T-helper 17 cell (primary cell): ENCODE results near the gene GPR75. TPM values are rescaled to one million over a fixed set of nuclear protein-coding genes. Genes with fewer than 3 reads are reported as not detected.

Source experiments
- ATAC-seq: fragments of 150-1000 bp; cut with Tn5 transposase; 2 replicates; pipeline ENCODE4 v1.10.0; 2021; ENCODE audit warnings: mild to moderate bottlenecking, moderate library complexity
- DNase-seq, 3 donors: peaks; one replicate each; pipeline versions ENCODE4 v3.0.0 to v3.0.0-alpha.2; 2020 to 2021
- H3K9me3 ChIP-seq: one replicate; pipeline ENCODE4 v1.7.0; 2013; ENCODE audit warnings: low read length, mild to moderate bottlenecking; ENCODE audit not compliant: control insufficient read depth, poor library complexity, severe bottlenecking
- H3K27ac Mint-ChIP-seq: one replicate; pipeline ENCODE4 v1.8.0; 2022; ENCODE audit warnings: mild to moderate bottlenecking, moderate library complexity, mixed read lengths
- H3K27me3 Mint-ChIP-seq: one replicate; pipeline ENCODE4 v1.8.0; 2022; ENCODE audit warnings: mixed read lengths
- H3K36me3 Mint-ChIP-seq: one replicate; pipeline ENCODE4 v1.8.0; 2022; ENCODE audit warnings: low read depth, mixed read lengths
- H3K4me1 Mint-ChIP-seq: one replicate; pipeline ENCODE4 v1.8.0; 2022; ENCODE audit warnings: mild to moderate bottlenecking, mixed read lengths
- H3K4me3 Mint-ChIP-seq: one replicate; pipeline ENCODE4 v1.8.0; 2022; ENCODE audit warnings: mild to moderate bottlenecking, moderate library complexity, mixed read lengths
- total RNA-seq, 4 donors: library from RNA in 2 of 4; stranded (reverse) in 2 of 4; gene quantifications; one replicate each; pipeline ENCODE4 v1.2.3 and lab custom pipeline; 2022 to 2026

The GPR75 gene
- 1 to 10 TPM; 1.8 to 2.7 TPM for total RNA-seq
- 1.7 to 2.4 reads per million in 2 donors for total RNA-seq (lab: John Stamatoyannopoulos, UW)

DNA sequence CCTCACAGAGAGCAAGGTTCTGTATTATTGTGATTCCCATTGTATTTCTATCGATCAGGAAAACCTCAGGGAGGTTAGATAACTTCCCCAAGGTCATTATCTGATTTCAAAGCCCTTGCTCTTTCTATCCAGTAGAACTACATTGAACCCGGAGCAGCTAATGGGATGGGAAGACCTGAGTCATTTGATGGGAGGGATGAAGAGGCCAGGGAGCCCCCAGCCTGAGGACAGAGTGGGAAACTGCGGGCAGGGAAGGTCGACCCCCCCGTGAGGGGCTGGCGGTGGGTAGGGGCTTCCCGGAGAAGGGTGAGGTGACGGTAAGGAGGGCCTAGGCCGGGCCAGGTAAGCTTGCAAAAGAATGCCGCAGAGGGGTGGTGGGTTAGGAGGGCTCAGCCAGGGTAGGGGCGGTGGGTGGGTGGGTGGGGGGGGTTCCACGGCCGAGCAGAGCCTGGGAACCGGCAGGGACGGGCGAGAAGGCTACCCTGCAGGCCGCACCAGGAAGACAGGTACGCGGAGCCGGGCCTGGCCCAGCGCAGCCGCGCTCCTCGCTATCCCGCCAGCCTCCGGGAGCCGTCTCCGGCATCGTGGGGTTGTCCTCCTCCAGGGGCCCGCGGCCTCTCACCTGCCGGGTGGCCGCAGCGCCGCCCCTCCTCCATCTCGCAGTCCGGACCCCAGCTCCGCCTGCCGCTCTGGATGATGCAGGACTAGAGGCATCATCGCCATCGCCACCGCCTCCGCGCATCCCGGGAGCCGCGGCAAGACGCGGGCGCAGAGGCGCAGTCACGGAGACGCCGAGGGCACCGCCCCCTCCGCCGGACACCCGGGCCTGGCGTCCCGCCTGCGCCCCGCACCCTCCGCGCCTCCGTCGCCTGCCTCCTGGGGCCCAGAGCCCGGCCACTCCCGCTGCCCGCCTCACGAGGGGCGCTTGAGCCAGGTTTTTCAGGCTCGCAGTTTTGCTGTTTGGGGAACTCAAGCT is at the start of gene GPR75:
TSS of gene GPR75 (minus strand) at position 762 of the 976 bp plus-strand sequence. CDS start 5,211 bp downstream, outside the sequence.
- peaks cover 12% of the 10 kb centered on the region for H3K4me1 Mint-ChIP-seq
- H3K4me3 Mint-ChIP-seq: no peak within 1 kb of the TSS
- no peak for DNase-seq
- H3K27ac Mint-ChIP-seq: no peak within 1 kb of the TSS
- no peaks in the 10 kb centered on the region for H3K9me3 ChIP-seq
- no peak for ATAC-seq
- peaks cover 3% of the 10 kb centered on the region for H3K36me3 Mint-ChIP-seq
- no peaks in the 10 kb centered on the region for H3K27me3 Mint-ChIP-seq

GRCh38 chr2:53907582-53907981 is 47.8 kb upstream of the GPR75 start:
- Mint-ChIP-seq H3K4me1 (peaks cover 11% of the 10 kb centered on the region), H3K36me3 (peaks cover 15% of the 10 kb centered on the region), H3K4me3 (peak overlapping the region; percentile 31), H3K27me3 (no peaks in the 10 kb centered on the region), H3K27ac (no peak overlapping the region)
- ATAC-seq: no peak
- no peak for DNase-seq
- H3K9me3 ChIP-seq: no peaks in the 10 kb centered on the region

DNA sequence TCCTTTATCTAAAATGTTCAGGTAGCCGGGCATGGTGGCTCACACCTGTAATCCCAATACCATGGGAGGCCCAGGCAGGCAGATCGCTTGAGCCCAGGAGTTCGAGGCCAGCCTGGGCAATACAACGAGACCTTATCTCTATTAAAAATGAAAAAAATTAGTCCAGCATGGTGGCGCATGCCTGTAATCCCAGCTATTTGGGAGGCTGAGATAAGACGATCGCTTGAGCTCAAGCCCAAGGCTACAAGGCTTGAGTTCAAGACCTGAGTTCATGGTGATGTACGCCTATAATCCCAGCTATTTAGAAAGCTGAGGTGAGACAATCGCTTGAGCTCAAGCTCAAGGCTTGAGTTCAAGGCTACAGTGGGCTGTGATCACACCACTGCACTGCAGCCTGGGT is 45.6 kb upstream of the GPR75 start:
- Mint-ChIP-seq H3K4me1 (peaks cover 7% of the 10 kb centered on the region), H3K4me3 (no peak overlapping the region), H3K27me3 (no peaks in the 10 kb centered on the region), H3K27ac (no peak overlapping the region), H3K36me3 (peaks cover 18% of the 10 kb centered on the region)
- H3K9me3 ChIP-seq: no peaks in the 10 kb centered on the region
- ATAC-seq (no peak), DNase-seq (no peak)

DNA sequence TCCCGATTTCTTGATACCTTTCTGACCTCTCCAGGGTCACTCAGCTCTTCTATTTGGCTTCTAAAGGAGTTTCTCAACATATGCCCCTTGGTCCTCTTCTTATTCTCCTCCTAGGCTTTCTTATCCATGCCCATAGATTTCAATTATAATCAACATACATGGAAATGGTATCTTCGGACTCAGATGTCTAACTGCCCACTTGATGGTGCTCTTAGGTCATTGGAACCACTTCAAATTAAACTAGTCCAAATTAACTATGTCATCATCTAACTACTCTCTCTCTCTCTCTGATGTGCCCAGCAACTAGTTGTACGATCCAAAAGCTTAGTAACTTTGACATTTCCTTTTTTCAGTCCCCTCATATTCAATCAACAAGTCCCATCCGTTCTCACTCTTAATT is 43.2 kb upstream of the GPR75 start:
- DNase-seq: no peak
- Mint-ChIP-seq H3K27ac (peak overlapping the region; percentile 77), H3K4me3 (no peak overlapping the region), H3K27me3 (no peaks in the 10 kb centered on the region), H3K4me1 (peaks cover 10% of the 10 kb centered on the region), H3K36me3 (peaks cover 21% of the 10 kb centered on the region)
- no peaks in the 10 kb centered on the region for H3K9me3 ChIP-seq
- no peak for ATAC-seq

DNA sequence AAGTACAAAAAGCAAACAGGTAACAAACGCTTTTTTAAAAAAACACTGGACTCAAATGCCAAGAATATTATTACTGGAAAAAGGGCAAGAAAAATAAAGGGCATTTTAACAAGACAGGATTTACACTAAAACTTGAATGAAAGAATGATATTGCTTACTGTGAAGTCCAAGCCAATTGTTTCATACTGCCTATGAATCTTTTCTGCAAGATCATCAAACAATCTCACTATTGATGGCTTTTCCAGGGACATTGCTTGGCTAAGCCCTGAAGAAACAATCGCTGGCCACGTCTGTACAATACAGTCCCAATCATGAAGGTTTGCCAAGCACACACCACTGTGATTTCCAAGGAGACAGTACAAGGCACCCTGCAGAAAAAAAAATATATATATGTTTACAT is 41.4 kb upstream of the GPR75 start:
- Mint-ChIP-seq H3K4me3 (no peak overlapping the region), H3K4me1 (peaks cover 5% of the 10 kb centered on the region), H3K36me3 (peaks cover 19% of the 10 kb centered on the region), H3K27me3 (no peaks in the 10 kb centered on the region), H3K27ac (no peak overlapping the region)
- no peaks in the 10 kb centered on the region for H3K9me3 ChIP-seq
- ATAC-seq (no peak), DNase-seq (no peak)

- no peaks in the 10 kb centered on the region for H3K27me3 Mint-ChIP-seq
- no peak for ATAC-seq
- H3K4me3 Mint-ChIP-seq: no peak overlapping the region
- DNase-seq: no peak
- peak overlapping the region; percentile 60 for H3K27ac Mint-ChIP-seq
- H3K36me3 Mint-ChIP-seq: peaks cover 9% of the 10 kb centered on the region
- peaks cover 5% of the 10 kb centered on the region for H3K4me1 Mint-ChIP-seq
- H3K9me3 ChIP-seq: no peaks in the 10 kb centered on the region
Measured at GRCh38 chr2:53896864-53897263, 37.1 kb upstream of the GPR75 start.

GRCh38 chr2:53886406-53887280 is 26.9 kb upstream of the GPR75 start:
- H3K27ac Mint-ChIP-seq: no peak overlapping the region
- DNase-seq (no peak), ATAC-seq (no peak)
- H3K36me3 Mint-ChIP-seq: peaks cover 15% of the 10 kb centered on the region
- no peaks in the 10 kb centered on the region for H3K27me3 Mint-ChIP-seq
- peaks cover 3% of the 10 kb centered on the region for H3K4me1 Mint-ChIP-seq
- H3K4me3 Mint-ChIP-seq: no peak overlapping the region
- no peaks in the 10 kb centered on the region for H3K9me3 ChIP-seq

DNA sequence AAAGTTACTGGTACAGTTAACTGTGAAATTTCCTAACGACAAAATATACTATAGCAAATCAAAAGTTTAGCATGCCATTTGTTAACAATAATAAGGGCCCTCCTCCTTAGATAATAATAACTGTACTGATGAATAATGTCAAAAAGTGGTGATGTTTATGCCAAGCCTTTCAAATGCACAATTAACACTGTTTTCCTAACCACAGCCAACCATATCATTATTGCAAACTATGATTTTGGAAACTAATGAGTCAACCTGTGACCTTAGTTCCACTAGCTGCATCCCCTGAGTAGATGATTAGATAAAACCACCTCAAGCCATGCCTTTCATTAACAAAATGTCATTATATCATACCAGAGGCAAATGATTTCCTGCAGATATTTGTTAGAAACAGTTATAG is 25.1 kb upstream of the GPR75 start:
- no peaks in the 10 kb centered on the region for H3K9me3 ChIP-seq
- Mint-ChIP-seq H3K27me3 (no peaks in the 10 kb centered on the region), H3K27ac (peak overlapping the region; percentile 27), H3K4me3 (no peak overlapping the region), H3K4me1 (peaks cover 3% of the 10 kb centered on the region), H3K36me3 (peaks cover 14% of the 10 kb centered on the region)
- no peak for DNase-seq
- no peak for ATAC-seq

DNA sequence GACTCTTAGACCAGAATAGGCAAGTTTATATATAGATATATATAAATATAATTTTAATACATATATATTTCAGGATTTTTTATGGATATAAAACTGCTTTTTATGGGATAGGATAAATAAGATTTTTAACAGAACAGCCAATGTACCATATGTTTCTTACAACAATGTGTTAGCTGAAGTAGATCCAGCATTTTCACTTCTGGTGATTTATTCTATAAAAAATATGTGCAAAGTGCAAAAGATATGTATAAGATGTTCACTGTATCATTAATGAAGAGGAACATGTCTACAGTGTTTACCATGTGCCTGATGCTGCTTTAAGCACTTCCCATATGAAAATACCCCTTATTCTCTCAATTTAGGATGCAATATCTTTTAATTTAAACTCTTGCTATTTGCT is 22.2 kb upstream of the GPR75 start:
- H3K36me3 Mint-ChIP-seq: peaks cover 15% of the 10 kb centered on the region
- DNase-seq: no peak
- H3K27ac Mint-ChIP-seq: no peak overlapping the region
- peaks cover 3% of the 10 kb centered on the region for H3K4me1 Mint-ChIP-seq
- no peak for ATAC-seq
- H3K4me3 Mint-ChIP-seq: peak overlapping the region; percentile 12
- no peaks in the 10 kb centered on the region for H3K9me3 ChIP-seq
- H3K27me3 Mint-ChIP-seq: no peaks in the 10 kb centered on the region

DNA sequence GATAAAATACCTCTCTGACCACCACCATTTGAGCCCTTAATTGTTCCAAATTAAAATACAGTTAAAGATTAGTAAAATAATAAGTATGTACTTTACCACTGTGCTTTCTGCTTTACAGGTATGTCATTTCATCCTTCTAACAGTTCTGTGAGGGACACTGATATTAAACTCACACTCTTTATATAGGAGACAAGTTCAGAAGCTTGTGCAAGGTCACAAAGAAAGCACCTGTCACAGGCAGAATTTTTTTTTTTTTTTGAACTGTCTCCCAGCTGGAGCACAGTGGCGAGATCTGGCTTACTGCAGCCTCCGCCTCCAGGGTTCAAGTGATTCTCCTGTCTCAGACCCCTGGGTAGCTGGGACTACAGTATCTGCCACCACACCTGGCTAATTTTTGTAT is 21.6 kb upstream of the GPR75 start:
- no peaks in the 10 kb centered on the region for H3K9me3 ChIP-seq
- H3K36me3 Mint-ChIP-seq: peaks cover 10% of the 10 kb centered on the region
- H3K4me3 Mint-ChIP-seq: no peak overlapping the region
- no peaks in the 10 kb centered on the region for H3K4me1 Mint-ChIP-seq
- no peaks in the 10 kb centered on the region for H3K27me3 Mint-ChIP-seq
- DNase-seq (no peak), ATAC-seq (no peak)
- H3K27ac Mint-ChIP-seq: no peak overlapping the region

- no peaks in the 10 kb centered on the region for H3K4me1 Mint-ChIP-seq
Measured at GRCh38 chr2:53880756-53881155, 21.0 kb upstream of the GPR75 start.

GRCh38 chr2:53877556-53877955 is 17.8 kb upstream of the GPR75 start:
- peaks cover 3% of the 10 kb centered on the region for H3K36me3 Mint-ChIP-seq
- no peak overlapping the region for H3K4me3 Mint-ChIP-seq

More at GRCh38 chr2:53880756-53881155, 21.0 kb upstream of the GPR75 start:
- Mint-ChIP-seq H3K27me3 (no peaks in the 10 kb centered on the region), H3K4me3 (no peak overlapping the region), H3K36me3 (peaks cover 10% of the 10 kb centered on the region), H3K27ac (no peak overlapping the region)
- ATAC-seq: no peak
- no peaks in the 10 kb centered on the region for H3K9me3 ChIP-seq
- no peak for DNase-seq

GRCh38 chr2:53877112-53877511 is 17.3 kb upstream of the GPR75 start:
- DNase-seq: no peak
- peaks cover 3% of the 10 kb centered on the region for H3K36me3 Mint-ChIP-seq
- no peak for ATAC-seq
- no peak overlapping the region for H3K4me3 Mint-ChIP-seq
- H3K9me3 ChIP-seq: no peaks in the 10 kb centered on the region
- no peaks in the 10 kb centered on the region for H3K27me3 Mint-ChIP-seq
- no peak overlapping the region for H3K27ac Mint-ChIP-seq
- no peaks in the 10 kb centered on the region for H3K4me1 Mint-ChIP-seq

More at GRCh38 chr2:53877556-53877955, 17.8 kb upstream of the GPR75 start:
- DNase-seq (no peak), ATAC-seq (no peak)
- H3K27ac Mint-ChIP-seq: no peak overlapping the region
- H3K9me3 ChIP-seq: no peaks in the 10 kb centered on the region
- no peaks in the 10 kb centered on the region for H3K27me3 Mint-ChIP-seq
- H3K4me1 Mint-ChIP-seq: no peaks in the 10 kb centered on the region
